ENCODE measurements around the gene CCDC200. TPM values are rescaled to one million over a fixed set of nuclear protein-coding genes. Genes with fewer than 3 reads are reported as not detected.

CCDC200 gene
- total RNA-seq, 2 experiments from 2014 or later: not detected

GRCh38 chr17:43176119-43176570 is 52.3 kb downstream of the CCDC200 start:
- peaks cover 43% of the 10 kb centered on the region for H3K4me1 Mint-ChIP-seq (ENCODE audit: low read depth)
- ATAC-seq: no peak
- CTCF ChIA-PET: interaction anchor here (1.1 to 1.8 kb wide), 2 partner anchors 13 to 37 kb away, joined by 3 to 5 read pairs; no protein-coding TSS in a partner anchor
- H3K27ac Mint-ChIP-seq: peak overlapping the region; percentile 86
- peak overlapping the region; percentile 43 for H3K4me3 Mint-ChIP-seq
- H3K27me3 Mint-ChIP-seq (ENCODE audit: low read depth): no peaks in the 10 kb centered on the region
- DNase-seq: no peak
- H3K9me3 Mint-ChIP-seq (ENCODE audit: insufficient read depth): no peaks in the 10 kb centered on the region
- peaks cover 44% of the 10 kb centered on the region for H3K36me3 Mint-ChIP-seq (ENCODE audit: low read depth)
- POLR2A ChIA-PET: interaction anchor here (0.9 to 2.2 kb wide), 3 partner anchors 15 to 192 kb away, joined by 3 to 7 read pairs (median 5); no protein-coding TSS in a partner anchor

GRCh38 chr17:43175213-43176118 is 53.0 kb downstream of the CCDC200 start:
- H3K27me3 Mint-ChIP-seq (ENCODE audit: low read depth): no peaks in the 10 kb centered on the region
- H3K4me1 Mint-ChIP-seq (ENCODE audit: low read depth): peaks cover 43% of the 10 kb centered on the region
- H3K27ac Mint-ChIP-seq: peak overlapping the region; percentile 86
- ATAC-seq (no peak), DNase-seq (no peak)
- peaks cover 44% of the 10 kb centered on the region for H3K36me3 Mint-ChIP-seq (ENCODE audit: low read depth)
- ChIA-PET CTCF (interaction anchor here (1.8 kb wide), 1 partner anchor 38 kb away, joined by 5 read pairs; no protein-coding TSS in a partner anchor), POLR2A (interaction anchor here (0.9 to 2.2 kb wide), 3 partner anchors 16 to 192 kb away, joined by 3 to 7 read pairs (median 5); no protein-coding TSS in a partner anchor)
- no peaks in the 10 kb centered on the region for H3K9me3 Mint-ChIP-seq (ENCODE audit: insufficient read depth)
- no peak overlapping the region for H3K4me3 Mint-ChIP-seq

- CTCF ChIA-PET: interaction anchor here (0.6 to 1.9 kb wide), 8 partner anchors 12 to 1310 kb away, joined by 3 to 7 read pairs (median 5); partner anchors contain the start of genes BRCA1, DHX8, RPL27 and TMEM106A
- Mint-ChIP-seq H3K36me3 (ENCODE audit: low read depth) (peaks cover 26% of the 10 kb centered on the region), H3K27ac (no peak overlapping the region), H3K9me3 (ENCODE audit: insufficient read depth) (no peaks in the 10 kb centered on the region), H3K27me3 (ENCODE audit: low read depth) (no peaks in the 10 kb centered on the region), H3K4me3 (no peak overlapping the region), H3K4me1 (ENCODE audit: low read depth) (peaks cover 37% of the 10 kb centered on the region)
- POLR2A ChIA-PET: interaction anchor here (0.5 to 2.0 kb wide), 21 partner anchors 8 to 312 kb away, joined by 3 to 49 read pairs (median 5); partner anchors contain the start of genes BRCA1, DHX8, RPL27 and TMEM106A
- peak; percentile 32 for DNase-seq
- no peak for ATAC-seq
Observed at GRCh38 chr17:43171586-43172487, 56.6 kb downstream of the CCDC200 start.

Other genes starting within 250 kb of the CCDC200 start
- gene PTGES3L, start 248.5 kb downstream of the CCDC200 start, total RNA-seq: under 1 TPM; 0.37 to 0.86 TPM
- 10 to 100 TPM; 16.2 to 16.8 TPM for gene RUNDC1, start 248.1 kb downstream of the CCDC200 start, total RNA-seq
- gene RPL27, start 230.2 kb downstream of the CCDC200 start, total RNA-seq: 100 to 1,000 TPM; 949 to 980 TPM
- gene IFI35, start 221.8 kb downstream of the CCDC200 start, total RNA-seq: 100 to 1,000 TPM; 107 to 110 TPM
- gene VAT1, start 206.2 kb downstream of the CCDC200 start, total RNA-seq: 10 to 100 TPM; 14.6 to 19.2 TPM
- gene RND2, start 203.4 kb downstream of the CCDC200 start, total RNA-seq: not detected
- gene BRCA1, start 103.3 kb downstream of the CCDC200 start, total RNA-seq: 10 to 100 TPM; 77.2 to 85.3 TPM
- gene NBR1, start 57.4 kb downstream of the CCDC200 start, total RNA-seq: 10 to 100 TPM; 40.9 to 41.3 TPM
- gene TMEM106A, start 16.7 kb downstream of the CCDC200 start, total RNA-seq: 10 to 100 TPM; 10.1 to 12.4 TPM
- gene RNU2-1, start 5.4 kb upstream of the CCDC200 start, total RNA-seq: 1,000 to 10,000 TPM; 4,963 to 6,708 TPM
- gene ARL4D, start 170.4 kb upstream of the CCDC200 start, total RNA-seq: 1 to 10 TPM; 2.9 to 4.2 TPM